GM12874 (cell line): ENCODE results near the gene PTAR1.

Experiments used
- TF ChIP-seq, protein P1 (sequence below): IDR thresholded peaks from 2 replicates; pipeline ENCODE4 v1.5.1; 2011; ENCODE audit warnings: low read depth, mild to moderate bottlenecking, control low read depth, low read length, moderate library complexity; ENCODE audit not compliant: insufficient read depth

PTAR1 gene

DNA sequence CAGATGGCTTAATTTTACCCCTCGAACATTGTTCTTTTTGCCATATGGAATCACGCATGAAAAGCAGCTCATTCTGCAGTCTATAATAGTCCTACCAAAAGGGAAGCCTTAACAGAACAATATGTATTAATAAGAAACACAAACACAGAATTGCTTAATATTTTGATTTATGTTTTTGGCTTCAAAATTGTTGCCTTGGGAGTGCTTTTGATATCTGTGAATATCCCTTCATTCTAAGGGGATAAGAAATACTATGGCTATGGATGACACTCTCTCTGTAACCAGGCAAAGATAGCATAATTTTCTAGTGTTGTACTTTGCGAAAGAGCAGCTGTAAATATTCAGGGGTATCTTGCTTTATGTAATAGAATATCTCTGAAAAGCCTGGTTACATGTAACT, 34.5 kb upstream of the PTAR1 start:
- TF ChIP-seq, protein P1, sequence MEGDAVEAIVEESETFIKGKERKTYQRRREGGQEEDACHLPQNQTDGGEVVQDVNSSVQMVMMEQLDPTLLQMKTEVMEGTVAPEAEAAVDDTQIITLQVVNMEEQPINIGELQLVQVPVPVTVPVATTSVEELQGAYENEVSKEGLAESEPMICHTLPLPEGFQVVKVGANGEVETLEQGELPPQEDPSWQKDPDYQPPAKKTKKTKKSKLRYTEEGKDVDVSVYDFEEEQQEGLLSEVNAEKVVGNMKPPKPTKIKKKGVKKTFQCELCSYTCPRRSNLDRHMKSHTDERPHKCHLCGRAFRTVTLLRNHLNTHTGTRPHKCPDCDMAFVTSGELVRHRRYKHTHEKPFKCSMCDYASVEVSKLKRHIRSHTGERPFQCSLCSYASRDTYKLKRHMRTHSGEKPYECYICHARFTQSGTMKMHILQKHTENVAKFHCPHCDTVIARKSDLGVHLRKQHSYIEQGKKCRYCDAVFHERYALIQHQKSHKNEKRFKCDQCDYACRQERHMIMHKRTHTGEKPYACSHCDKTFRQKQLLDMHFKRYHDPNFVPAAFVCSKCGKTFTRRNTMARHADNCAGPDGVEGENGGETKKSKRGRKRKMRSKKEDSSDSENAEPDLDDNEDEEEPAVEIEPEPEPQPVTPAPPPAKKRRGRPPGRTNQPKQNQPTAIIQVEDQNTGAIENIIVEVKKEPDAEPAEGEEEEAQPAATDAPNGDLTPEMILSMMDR, result no peak

DNA sequence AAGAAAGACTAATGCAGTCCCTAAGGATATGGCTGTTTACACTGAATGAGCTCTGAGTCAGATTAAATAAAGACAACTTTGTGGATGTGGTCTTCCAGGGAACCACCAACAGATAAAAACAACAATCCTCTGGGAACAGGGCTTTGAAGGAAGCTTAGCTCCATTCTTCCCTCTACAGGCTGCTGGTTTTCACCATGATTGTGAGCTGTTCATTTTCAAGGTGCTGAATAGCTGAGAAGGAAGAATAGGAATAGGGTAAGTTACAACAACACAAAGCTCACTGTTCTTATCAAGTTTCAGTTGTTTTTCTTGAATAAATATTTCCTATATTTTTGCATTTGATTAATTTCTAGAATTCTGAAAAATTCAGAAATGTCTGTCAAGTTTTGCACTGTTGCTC, 25.9 kb upstream of the PTAR1 start:
- TF ChIP-seq, protein P1, result no peak

- TF ChIP-seq, protein P1, result no peak
These were observed 13.4 kb upstream of the PTAR1 start for GRCh38 chr9:69773258-69773657.

DNA sequence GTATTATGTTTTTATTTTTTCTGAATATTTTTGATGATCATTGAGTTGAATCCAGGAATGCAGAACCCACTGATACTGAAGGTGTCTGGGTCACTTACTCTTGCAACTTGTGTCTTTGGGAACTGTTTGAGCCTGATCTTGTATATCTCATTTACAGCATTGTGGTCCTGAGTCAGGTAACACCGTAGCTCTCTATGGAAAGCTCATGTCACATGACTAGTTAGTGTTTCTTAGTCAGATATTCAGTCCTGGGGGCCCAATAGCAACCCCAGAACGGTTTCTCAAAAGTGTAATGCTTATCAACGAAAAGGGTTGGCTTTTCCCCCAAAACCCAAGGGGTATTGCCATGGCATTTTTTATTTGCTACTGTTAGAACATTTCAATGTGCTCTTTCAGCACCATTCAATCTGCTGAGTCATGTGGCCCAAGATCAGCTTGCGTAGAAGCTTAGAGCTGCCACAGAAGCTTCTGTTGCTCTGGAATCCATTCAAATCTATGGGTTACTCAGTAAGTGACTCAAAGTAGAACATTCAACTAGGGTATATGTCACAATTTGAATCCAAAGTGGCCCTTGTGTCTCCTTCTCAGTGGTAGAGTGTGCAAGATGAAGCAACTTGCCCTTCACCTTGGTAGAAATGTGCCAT, 12.1 kb upstream of the PTAR1 start:
- TF ChIP-seq, protein P1, result no peak

DNA sequence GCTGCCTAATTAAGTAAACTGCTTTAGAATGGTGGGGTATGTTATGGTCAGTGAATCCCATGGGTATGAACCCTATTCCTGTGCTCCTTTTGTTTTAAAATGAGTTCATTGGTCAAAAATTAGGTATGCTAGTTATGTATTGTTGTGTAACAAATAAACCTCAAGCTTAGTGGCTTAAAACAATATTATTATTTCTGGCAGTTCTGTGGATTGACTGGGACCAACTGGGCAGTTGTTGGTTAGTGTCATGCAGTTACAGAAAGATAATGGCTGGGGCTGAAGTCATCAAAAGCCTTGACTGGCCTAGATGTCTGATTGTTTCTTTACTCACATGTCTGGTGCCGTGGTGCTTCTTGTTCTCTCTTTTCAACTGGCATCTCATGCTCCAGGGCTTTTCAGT, 8.9 kb upstream of the PTAR1 start:
- TF ChIP-seq, protein P1, result no peak

- TF ChIP-seq, protein P1, result no peak
These were observed 8.3 kb upstream of the PTAR1 start for GRCh38 chr9:69768101-69768500.

GRCh38 chr9:69762527-69762926, 2.7 kb upstream of the PTAR1 start:
- TF ChIP-seq, protein P1, result no peak

GRCh38 chr9:69760278-69760610, 433 bp upstream of the PTAR1 start:
- TF ChIP-seq, protein P1, result no peak
